ENCODE data around the gene LYPD6. TPM values are rescaled to one million over a fixed set of nuclear protein-coding genes. Genes with fewer than 3 reads are reported as not detected.

LYPD6 gene
- total RNA-seq, 1 donor = under 0.01 TPM

DNA sequence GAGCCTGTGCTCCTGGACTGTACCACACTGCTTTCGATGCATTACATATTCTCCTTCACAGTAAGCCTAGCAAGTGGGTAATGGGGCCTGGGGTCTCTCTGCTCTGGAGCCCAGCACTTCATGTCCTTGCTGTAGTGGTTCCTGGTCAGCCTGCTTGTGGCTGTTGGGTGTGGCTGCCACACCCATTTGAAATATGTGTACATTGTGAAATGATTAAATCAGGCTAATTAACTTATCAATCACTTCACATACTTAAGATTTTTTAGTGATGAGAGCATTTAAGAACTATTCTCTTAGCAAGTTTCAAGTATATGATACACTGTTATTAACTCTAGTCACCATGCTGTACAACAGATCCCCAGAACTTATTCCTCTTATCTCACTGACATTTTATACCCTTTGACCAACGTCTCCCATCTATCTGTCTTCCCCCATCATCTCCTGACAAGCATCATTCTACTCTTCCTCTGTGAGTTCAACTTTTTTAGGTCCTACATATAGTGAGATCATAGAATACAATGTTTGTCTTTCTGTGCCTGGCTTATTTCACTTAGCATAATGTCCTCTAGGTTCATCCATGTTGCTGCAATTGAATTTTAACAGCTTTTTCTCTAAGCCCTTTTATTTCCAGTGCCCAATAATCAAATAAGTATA, 92.1 kb downstream of the LYPD6 start:
- no peaks in the 10 kb centered on the region for H3K79me2 ChIP-seq (ENCODE audit: insufficient read depth, low read length)
- H3K27ac ChIP-seq (ENCODE audit: low read depth, low read length) = no peak overlapping the region
- no peak overlapping the region for H3K4me3 ChIP-seq (ENCODE audit: insufficient read depth, low read length)
- H3K9me3 ChIP-seq (ENCODE audit: low read depth, low read length) = no peaks in the 10 kb centered on the region
- no peak overlapping the region for H3K4me2 ChIP-seq (ENCODE audit: insufficient read depth, low read length)
- TF ChIP-seq, protein P1, sequence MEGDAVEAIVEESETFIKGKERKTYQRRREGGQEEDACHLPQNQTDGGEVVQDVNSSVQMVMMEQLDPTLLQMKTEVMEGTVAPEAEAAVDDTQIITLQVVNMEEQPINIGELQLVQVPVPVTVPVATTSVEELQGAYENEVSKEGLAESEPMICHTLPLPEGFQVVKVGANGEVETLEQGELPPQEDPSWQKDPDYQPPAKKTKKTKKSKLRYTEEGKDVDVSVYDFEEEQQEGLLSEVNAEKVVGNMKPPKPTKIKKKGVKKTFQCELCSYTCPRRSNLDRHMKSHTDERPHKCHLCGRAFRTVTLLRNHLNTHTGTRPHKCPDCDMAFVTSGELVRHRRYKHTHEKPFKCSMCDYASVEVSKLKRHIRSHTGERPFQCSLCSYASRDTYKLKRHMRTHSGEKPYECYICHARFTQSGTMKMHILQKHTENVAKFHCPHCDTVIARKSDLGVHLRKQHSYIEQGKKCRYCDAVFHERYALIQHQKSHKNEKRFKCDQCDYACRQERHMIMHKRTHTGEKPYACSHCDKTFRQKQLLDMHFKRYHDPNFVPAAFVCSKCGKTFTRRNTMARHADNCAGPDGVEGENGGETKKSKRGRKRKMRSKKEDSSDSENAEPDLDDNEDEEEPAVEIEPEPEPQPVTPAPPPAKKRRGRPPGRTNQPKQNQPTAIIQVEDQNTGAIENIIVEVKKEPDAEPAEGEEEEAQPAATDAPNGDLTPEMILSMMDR (IDR thresholded peaks at IDR 0.05; ENCODE audit: extremely low read depth, low read depth, low read length) = no peak
- H4K20me1 ChIP-seq (ENCODE audit: insufficient read depth, low read length) = no peaks in the 10 kb centered on the region
- peaks cover 4% of the 10 kb centered on the region for H3K4me1 ChIP-seq (ENCODE audit: insufficient read depth, low read length)
- no peak overlapping the region for H2AFZ ChIP-seq (ENCODE audit: low read length)
- no peak for DNase-seq (ENCODE audit: insufficient read length, low spot score, missing footprints)
- H3K27me3 ChIP-seq (ENCODE audit: insufficient read depth, low read length) = no peaks in the 10 kb centered on the region
- H3K36me3 ChIP-seq (ENCODE audit: insufficient read depth, low read length) = no peaks in the 10 kb centered on the region

DNA sequence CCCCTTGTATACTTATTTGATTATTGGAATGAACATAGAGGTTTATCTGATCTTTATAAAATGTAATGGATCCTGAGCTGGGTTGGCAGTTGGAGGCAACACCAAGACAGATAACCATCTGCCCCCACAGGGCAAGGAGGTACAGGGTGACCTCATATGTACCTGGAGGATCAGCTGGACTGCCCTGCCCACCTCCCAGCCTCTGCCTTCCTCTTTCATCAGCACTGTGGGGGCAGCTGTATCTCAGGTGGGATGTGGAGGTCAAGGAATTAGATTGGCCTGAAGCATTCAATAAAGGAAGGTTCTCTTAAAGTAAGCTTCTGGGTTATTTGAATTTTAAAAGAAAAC, 92.6 kb downstream of the LYPD6 start:
- DNase-seq (ENCODE audit: insufficient read length, low spot score, missing footprints) = no peak
- no peaks in the 10 kb centered on the region for H4K20me1 ChIP-seq (ENCODE audit: insufficient read depth, low read length)
- H3K9me3 ChIP-seq (ENCODE audit: low read depth, low read length) = no peaks in the 10 kb centered on the region
- no peak overlapping the region for H2AFZ ChIP-seq (ENCODE audit: low read length)
- H3K27ac ChIP-seq (ENCODE audit: low read depth, low read length) = no peak overlapping the region
- no peaks in the 10 kb centered on the region for H3K27me3 ChIP-seq (ENCODE audit: insufficient read depth, low read length)
- H3K36me3 ChIP-seq (ENCODE audit: insufficient read depth, low read length) = no peaks in the 10 kb centered on the region
- peaks cover 4% of the 10 kb centered on the region for H3K4me1 ChIP-seq (ENCODE audit: insufficient read depth, low read length)
- TF ChIP-seq, protein P1 (IDR thresholded peaks at IDR 0.05; ENCODE audit: extremely low read depth, low read depth, low read length) = no peak
- no peaks in the 10 kb centered on the region for H3K79me2 ChIP-seq (ENCODE audit: insufficient read depth, low read length)
- H3K4me3 ChIP-seq (ENCODE audit: insufficient read depth, low read length) = no peak overlapping the region
- H3K4me2 ChIP-seq (ENCODE audit: insufficient read depth, low read length) = no peak overlapping the region

DNA sequence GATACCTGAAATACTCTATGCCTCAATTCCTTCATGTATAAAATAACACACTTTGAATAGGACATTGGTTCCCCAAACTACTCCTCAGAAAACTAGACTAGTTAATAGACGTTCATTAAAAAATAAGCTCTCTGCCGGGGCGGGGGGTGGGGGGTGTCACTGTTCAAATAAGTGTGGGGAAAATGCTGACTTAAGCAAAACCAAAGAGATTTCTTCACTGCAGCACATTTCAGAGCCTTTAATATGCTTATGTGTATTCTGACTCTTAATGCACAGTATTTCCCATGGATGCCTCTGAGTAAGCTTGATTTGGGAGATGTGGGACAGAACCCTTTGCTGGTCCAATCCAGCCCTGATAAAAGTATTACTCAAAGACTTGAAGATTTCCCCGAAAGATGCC, 93.2 kb downstream of the LYPD6 start:
- Histone ChIP-seq H2AFZ (ENCODE audit: low read length) (no peak overlapping the region), H3K4me3 (ENCODE audit: insufficient read depth, low read length) (no peak overlapping the region), H3K4me1 (ENCODE audit: insufficient read depth, low read length) (peaks cover 4% of the 10 kb centered on the region), H3K4me2 (ENCODE audit: insufficient read depth, low read length) (no peak overlapping the region), H4K20me1 (ENCODE audit: insufficient read depth, low read length) (no peaks in the 10 kb centered on the region), H3K79me2 (ENCODE audit: insufficient read depth, low read length) (no peaks in the 10 kb centered on the region), H3K27me3 (ENCODE audit: insufficient read depth, low read length) (no peaks in the 10 kb centered on the region), H3K36me3 (ENCODE audit: insufficient read depth, low read length) (no peaks in the 10 kb centered on the region), H3K27ac (ENCODE audit: low read depth, low read length) (no peak overlapping the region), H3K9me3 (ENCODE audit: low read depth, low read length) (no peaks in the 10 kb centered on the region)
- no peak for DNase-seq (ENCODE audit: insufficient read length, low spot score, missing footprints)
- TF ChIP-seq, protein P1 (IDR thresholded peaks at IDR 0.05; ENCODE audit: extremely low read depth, low read depth, low read length) = no peak

DNA sequence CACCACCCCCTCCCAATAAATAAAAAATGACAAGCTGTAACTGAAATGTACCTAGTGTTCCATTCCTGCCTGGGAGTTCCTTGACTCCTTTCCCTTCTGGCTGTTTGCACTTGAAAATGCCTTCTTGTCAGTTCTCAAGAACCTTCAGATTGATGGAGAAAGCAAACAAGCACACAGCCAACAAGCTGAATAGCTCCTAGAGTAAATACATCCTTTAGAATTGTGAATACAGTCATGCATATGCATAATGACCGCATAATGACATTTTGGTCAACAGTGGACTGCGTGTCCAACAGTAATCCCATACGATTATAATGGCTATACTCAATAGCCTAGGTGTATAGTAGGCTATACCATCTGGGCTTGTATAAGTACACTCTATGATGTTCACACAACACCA, 97.0 kb downstream of the LYPD6 start:
- Histone ChIP-seq H3K27me3 (ENCODE audit: insufficient read depth, low read length) (no peaks in the 10 kb centered on the region), H2AFZ (ENCODE audit: low read length) (no peak overlapping the region), H3K9me3 (ENCODE audit: low read depth, low read length) (no peaks in the 10 kb centered on the region), H4K20me1 (ENCODE audit: insufficient read depth, low read length) (no peaks in the 10 kb centered on the region), H3K4me2 (ENCODE audit: insufficient read depth, low read length) (no peak overlapping the region), H3K27ac (ENCODE audit: low read depth, low read length) (no peak overlapping the region), H3K4me3 (ENCODE audit: insufficient read depth, low read length) (no peak overlapping the region), H3K36me3 (ENCODE audit: insufficient read depth, low read length) (no peaks in the 10 kb centered on the region), H3K79me2 (ENCODE audit: insufficient read depth, low read length) (no peaks in the 10 kb centered on the region), H3K4me1 (ENCODE audit: insufficient read depth, low read length) (peaks cover under 1% of the 10 kb centered on the region)
- DNase-seq (ENCODE audit: insufficient read length, low spot score, missing footprints) = no peak
- TF ChIP-seq, protein P1 (IDR thresholded peaks at IDR 0.05; ENCODE audit: extremely low read depth, low read depth, low read length) = no peak
